ENCODE results near the gene IL22RA1. TPM values are rescaled to one million over a fixed set of nuclear protein-coding genes. Genes with fewer than 3 reads are reported as not detected.

IL22RA1 gene, protein sequence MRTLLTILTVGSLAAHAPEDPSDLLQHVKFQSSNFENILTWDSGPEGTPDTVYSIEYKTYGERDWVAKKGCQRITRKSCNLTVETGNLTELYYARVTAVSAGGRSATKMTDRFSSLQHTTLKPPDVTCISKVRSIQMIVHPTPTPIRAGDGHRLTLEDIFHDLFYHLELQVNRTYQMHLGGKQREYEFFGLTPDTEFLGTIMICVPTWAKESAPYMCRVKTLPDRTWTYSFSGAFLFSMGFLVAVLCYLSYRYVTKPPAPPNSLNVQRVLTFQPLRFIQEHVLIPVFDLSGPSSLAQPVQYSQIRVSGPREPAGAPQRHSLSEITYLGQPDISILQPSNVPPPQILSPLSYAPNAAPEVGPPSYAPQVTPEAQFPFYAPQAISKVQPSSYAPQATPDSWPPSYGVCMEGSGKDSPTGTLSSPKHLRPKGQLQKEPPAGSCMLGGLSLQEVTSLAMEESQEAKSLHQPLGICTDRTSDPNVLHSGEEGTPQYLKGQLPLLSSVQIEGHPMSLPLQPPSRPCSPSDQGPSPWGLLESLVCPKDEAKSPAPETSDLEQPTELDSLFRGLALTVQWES
- total RNA-seq, result not detected in 2 replicates

DNA sequence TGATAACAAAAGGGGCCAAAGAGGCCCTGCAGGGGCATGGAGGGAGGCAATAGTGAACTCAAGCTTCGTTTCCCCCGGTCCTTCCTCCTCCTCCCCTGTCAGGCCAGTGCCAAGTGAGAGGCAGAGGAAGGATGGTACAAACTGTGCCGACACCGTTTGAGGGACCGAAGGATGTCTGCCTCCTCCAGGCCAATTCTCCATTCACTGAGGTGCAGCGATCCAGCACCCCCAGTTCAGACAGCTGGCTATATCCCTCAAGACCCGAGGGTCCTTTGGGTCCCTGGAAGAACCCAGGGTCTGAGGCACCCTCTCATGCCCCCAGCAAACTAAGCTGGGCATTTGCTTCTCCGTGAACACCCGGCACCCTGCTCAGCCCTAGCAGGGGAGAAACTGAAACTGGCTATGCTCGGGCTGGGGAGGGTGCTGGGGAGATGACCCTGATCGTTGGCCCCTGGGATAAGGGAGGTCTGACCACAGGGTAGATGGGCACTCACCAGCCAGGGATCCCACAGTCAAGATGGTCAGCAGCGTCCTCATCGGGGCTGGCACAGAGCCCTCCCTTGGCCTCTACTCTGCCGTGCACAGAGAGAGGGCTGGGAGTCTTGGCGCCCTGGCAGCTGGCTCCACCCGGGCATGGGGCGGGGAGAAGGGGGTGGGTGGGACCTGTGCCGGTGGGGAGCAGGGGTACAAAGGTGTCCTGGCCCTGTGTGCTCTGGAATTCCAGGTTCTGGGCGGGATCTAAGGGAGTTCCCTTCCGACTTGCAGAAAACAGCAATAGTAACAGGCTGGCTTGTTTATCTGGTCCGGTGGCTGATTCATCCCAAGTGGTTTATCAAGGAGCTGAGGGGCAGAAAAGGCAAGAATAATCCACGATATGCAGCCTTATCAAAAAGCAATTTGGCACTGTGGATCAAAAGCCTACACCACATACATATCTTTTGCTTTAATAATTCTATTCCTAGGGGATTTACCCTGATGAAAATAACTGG is at the start of gene IL22RA1:
TSS of gene IL22RA1 (minus strand) at position 595 of the 989 bp plus-strand sequence. CDS start at position 537, 58 bp downstream.

DNA sequence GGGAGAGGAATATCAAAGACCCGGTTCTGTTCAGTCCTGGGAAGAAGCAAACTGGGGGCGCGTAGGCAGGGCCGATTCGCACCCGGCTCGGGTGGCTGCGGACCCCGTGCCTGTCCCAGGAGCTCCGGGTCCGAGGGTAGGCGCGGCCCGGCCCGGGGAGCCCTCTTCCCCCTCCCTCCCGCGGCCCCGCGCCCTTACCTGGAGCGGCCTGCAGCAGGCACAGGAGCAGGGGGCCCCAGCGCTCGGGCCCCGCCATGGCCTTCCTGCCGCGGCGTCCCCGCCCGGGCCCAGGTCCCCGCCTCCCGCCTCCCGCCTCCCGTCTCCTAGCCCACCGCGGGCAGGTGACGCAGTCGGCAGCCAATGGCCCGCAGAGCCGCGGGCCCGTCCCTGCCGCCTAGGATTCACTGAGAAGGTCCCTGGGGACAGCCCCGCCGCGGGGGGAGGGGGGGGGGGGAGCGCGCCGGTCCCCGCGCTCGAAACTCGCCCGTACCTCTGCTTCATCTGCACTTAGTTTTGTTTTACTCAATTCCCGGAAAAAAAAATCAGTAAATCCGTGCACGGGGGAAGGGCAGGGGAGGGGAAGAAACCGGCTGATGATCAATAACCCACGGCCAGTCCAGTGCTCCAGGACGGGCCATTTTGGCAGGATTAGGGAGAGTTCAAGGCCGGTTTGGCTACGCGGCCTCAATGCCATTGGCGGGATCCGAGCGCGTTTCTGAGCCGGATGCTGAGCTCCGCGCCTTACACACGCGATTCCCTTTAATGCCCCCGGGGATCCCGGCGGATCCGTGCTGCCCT is 44.3 kb upstream of the IL22RA1 start, which contains the start of gene IFNLR1:
TSS of gene IFNLR1 (minus strand) at position 297 of the 798 bp plus-strand sequence. CDS start at position 256, 41 bp downstream.

DNA sequence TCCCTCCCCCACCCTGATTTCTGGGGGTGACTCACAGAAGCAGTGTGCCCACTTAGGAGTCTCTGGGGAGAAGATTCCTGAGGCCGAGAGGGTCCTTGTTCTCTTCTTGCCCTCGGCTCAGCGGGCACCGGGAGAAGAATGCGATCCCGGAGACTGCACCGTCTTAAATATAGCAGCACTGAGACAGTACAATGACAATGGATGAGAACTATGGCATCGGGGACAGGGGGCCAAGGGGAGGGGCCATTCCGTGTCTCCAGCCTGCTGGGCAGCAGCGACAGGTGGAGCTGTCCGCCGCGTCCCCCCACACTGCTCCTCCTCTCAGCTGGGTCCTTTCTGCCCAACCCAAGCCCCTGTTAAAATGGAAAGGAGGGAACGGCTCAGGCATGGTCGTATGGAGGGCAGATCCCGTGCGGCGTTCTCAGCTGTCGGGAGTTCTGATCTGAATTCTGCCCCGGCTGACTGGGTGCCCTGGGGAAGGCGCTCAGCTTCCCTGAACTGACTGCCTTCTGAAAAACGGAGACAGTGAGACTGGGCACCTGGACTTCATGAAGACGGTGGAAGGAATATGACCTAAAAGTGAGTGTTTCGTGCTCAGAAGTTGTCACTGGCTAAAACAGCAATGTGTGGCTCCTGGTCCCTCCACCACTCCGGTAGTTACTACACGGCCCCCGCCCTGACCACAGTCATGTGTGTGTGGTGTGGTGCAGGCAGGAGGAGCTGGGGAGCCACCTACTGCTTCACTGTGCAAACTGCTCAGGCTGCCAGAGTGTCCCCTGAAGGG is 30.8 kb downstream of the IL22RA1 start, which contains the start of gene MYOM3:
TSS of gene MYOM3 (minus strand) at position 140 of the 784 bp plus-strand sequence. CDS start 3,499 bp downstream, outside the sequence.

Other genes with a start within 250 kb of the IL22RA1 start
- gene CNR2, start 229.8 kb downstream of the IL22RA1 start, total RNA-seq, result not detected in 2 replicates
- 102 and 108 TPM in 2 replicates for gene PNRC2, start 183.3 kb downstream of the IL22RA1 start, total RNA-seq
- gene SRSF10, start 162.8 kb downstream of the IL22RA1 start, total RNA-seq, result 73.3 and 93.7 TPM in 2 replicates
- 0.18 and 0.30 TPM in 2 replicates for gene MYOM3, start 31.0 kb downstream of the IL22RA1 start, total RNA-seq
- gene IFNLR1, start 44.1 kb upstream of the IL22RA1 start, total RNA-seq, result not detected in 2 replicates
- gene GRHL3, start 176.2 kb upstream of the IL22RA1 start, total RNA-seq, result not detected in 2 replicates